ENCODE results near the gene ATF1.

DNA sequence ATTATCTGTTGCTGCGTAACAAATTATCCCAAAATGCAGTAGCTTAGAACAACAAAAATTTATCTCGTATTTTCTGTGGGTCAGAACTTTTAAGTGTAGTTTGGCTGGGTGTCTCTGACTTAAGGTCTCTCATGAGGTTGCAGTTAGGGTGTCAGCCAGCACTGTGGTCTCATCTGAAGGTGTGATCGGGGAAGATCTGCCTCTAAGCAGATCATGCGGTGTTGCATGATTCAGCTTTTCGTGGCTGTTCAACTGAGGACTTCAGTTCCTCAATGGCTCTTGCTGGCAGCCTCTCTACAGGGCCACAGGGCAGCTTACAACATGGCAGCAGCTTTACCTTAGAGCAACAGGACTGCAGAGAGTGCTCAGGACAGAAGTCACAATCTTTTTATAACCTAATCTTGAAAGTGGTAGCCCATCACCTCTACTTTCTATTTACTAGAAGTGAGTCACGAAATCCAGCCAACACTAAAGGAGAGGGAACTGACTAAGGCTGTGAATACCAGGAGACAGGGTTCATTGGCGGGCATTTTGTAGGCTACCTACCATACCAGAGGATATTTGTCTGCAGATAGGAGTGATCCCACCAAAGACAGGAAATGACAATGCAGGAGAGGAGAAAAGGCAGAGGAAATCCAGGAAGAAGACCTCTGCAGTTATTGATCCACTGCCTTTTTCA lies 77.0 kb downstream of the ATF1 start:
- TF ChIP-seq, protein P1, sequence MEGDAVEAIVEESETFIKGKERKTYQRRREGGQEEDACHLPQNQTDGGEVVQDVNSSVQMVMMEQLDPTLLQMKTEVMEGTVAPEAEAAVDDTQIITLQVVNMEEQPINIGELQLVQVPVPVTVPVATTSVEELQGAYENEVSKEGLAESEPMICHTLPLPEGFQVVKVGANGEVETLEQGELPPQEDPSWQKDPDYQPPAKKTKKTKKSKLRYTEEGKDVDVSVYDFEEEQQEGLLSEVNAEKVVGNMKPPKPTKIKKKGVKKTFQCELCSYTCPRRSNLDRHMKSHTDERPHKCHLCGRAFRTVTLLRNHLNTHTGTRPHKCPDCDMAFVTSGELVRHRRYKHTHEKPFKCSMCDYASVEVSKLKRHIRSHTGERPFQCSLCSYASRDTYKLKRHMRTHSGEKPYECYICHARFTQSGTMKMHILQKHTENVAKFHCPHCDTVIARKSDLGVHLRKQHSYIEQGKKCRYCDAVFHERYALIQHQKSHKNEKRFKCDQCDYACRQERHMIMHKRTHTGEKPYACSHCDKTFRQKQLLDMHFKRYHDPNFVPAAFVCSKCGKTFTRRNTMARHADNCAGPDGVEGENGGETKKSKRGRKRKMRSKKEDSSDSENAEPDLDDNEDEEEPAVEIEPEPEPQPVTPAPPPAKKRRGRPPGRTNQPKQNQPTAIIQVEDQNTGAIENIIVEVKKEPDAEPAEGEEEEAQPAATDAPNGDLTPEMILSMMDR (IDR thresholded peaks at IDR 0.05), result no peak
- no peak for TF ChIP-seq POLR2AphosphoS5 (IDR thresholded peaks at IDR 0.05)
- TF ChIP-seq EP300 (IDR thresholded peaks at IDR 0.05), result no peak
